ENCODE results near the gene SH2D3C.

SH2D3C gene

GRCh38 chr9:127739614-127740330 lies 38.7 kb downstream of the SH2D3C start:
- H2BK5ac ChIP-seq (ENCODE audit: low read depth, low read length, poor library complexity, severe bottlenecking): no peak overlapping the region
- peak overlapping the region in 1 of 2 experiments; percentile 46 for H3K18ac ChIP-seq (ENCODE audit: low read depth in 1 of 2, low read length in 2 of 2)
- H3K4me2 ChIP-seq (ENCODE audit: low read length, poor library complexity, severe bottlenecking): no peak overlapping the region
- H2AFZ ChIP-seq (ENCODE audit: low read depth, low read length): no peak overlapping the region
- H2BK15ac ChIP-seq (ENCODE audit: low read depth, poor library complexity, severe bottlenecking): no peak overlapping the region
- H3K4me3 ChIP-seq (ENCODE audit: insufficient read depth in 1 of 2, low read depth in 1 of 2, low read length in 2 of 2): no peak overlapping the region
- 85% methylated on average over 19 of the region's 19 CpGs for WGBS
- H3K27me3 ChIP-seq (ENCODE audit: control insufficient read depth in 1 of 2, insufficient read depth in 1 of 2, low read length in 2 of 2): peaks cover 0 to 8% of the 10 kb centered on the region in 2 experiments
- no peak overlapping the region for H2BK120ac ChIP-seq (ENCODE audit: low read depth, low read length)
- no peak overlapping the region for H3K23ac ChIP-seq (ENCODE audit: low read length in 2 of 2)
- no peak overlapping the region for H2AK5ac ChIP-seq (ENCODE audit: low read length, severe bottlenecking)
- no peaks in the 10 kb centered on the region for H3K9me3 ChIP-seq (ENCODE audit: control insufficient read depth, low read length)
- peak; percentile 48 for DNase-seq
- no peak overlapping the region for H3K27ac ChIP-seq (ENCODE audit: low read length, poor library complexity, severe bottlenecking)
- H2BK12ac ChIP-seq (ENCODE audit: low read length in 2 of 2): peak overlapping the region in 1 of 2 experiments; percentile 93
- no peaks in the 10 kb centered on the region for H3K36me3 ChIP-seq (ENCODE audit: control insufficient read depth in 1 of 2, insufficient read depth in 2 of 2, low read depth in 1 of 2, low read length in 2 of 2)
- peak overlapping the region; percentile 87 for H3K9ac ChIP-seq (ENCODE audit: low read length)
- no peak overlapping the region for H4K91ac ChIP-seq (ENCODE audit: low read length)
- peaks cover 2% of the 10 kb centered on the region for H3K4me1 ChIP-seq (ENCODE audit: control insufficient read depth, insufficient read depth, low read depth, low read length)
- H3K14ac ChIP-seq (ENCODE audit: low read length in 2 of 2): peak overlapping the region in 1 of 2 experiments; percentile 4
- H4K8ac ChIP-seq (ENCODE audit: low read length): peak overlapping the region; percentile 35
- no peak overlapping the region for H3K4ac ChIP-seq (ENCODE audit: low read depth in 1 of 2, low read length in 2 of 2)
- H3K79me1 ChIP-seq (replicated peaks; ENCODE audit: low read length, poor library complexity, severe bottlenecking): no peaks in the 10 kb centered on the region

GRCh38 chr9:127738666-127739065 lies 39.8 kb downstream of the SH2D3C start:
- Histone ChIP-seq H3K27ac (ENCODE audit: low read length, poor library complexity, severe bottlenecking) (no peak overlapping the region), H3K27me3 (ENCODE audit: control insufficient read depth in 1 of 2, insufficient read depth in 1 of 2, low read length in 2 of 2) (peaks cover 0 to 7% of the 10 kb centered on the region in 2 experiments), H2BK5ac (ENCODE audit: low read depth, low read length, poor library complexity, severe bottlenecking) (no peak overlapping the region), H3K4me1 (ENCODE audit: control insufficient read depth, insufficient read depth, low read depth, low read length) (peaks cover 9% of the 10 kb centered on the region), H2BK12ac (ENCODE audit: low read length in 2 of 2) (peak overlapping the region; percentile 18 to 19), H2BK120ac (ENCODE audit: low read depth, low read length) (no peak overlapping the region), H4K8ac (ENCODE audit: low read length) (no peak overlapping the region), H3K4ac (ENCODE audit: low read depth in 1 of 2, low read length in 2 of 2) (no peak overlapping the region), H3K9ac (ENCODE audit: low read length) (no peak overlapping the region), H3K14ac (ENCODE audit: low read length in 2 of 2) (no peak overlapping the region), H3K4me3 (ENCODE audit: insufficient read depth in 1 of 2, low read depth in 1 of 2, low read length in 2 of 2) (no peak overlapping the region), H3K4me2 (ENCODE audit: low read length, poor library complexity, severe bottlenecking) (no peak overlapping the region), H3K9me3 (ENCODE audit: control insufficient read depth, low read length) (no peaks in the 10 kb centered on the region), H3K36me3 (ENCODE audit: control insufficient read depth in 1 of 2, insufficient read depth in 2 of 2, low read depth in 1 of 2, low read length in 2 of 2) (no peaks in the 10 kb centered on the region), H3K18ac (ENCODE audit: low read depth in 1 of 2, low read length in 2 of 2) (no peak overlapping the region), H3K79me1 (replicated peaks; ENCODE audit: low read length, poor library complexity, severe bottlenecking) (peaks cover 6% of the 10 kb centered on the region), H4K91ac (ENCODE audit: low read length) (peak overlapping the region; percentile 36), H2AK5ac (ENCODE audit: low read length, severe bottlenecking) (no peak overlapping the region), H3K23ac (ENCODE audit: low read length in 2 of 2) (no peak overlapping the region), H2AFZ (ENCODE audit: low read depth, low read length) (no peak overlapping the region), H2BK15ac (ENCODE audit: low read depth, poor library complexity, severe bottlenecking) (no peak overlapping the region)
- 86% methylated on average over 11 of the region's 13 CpGs for WGBS
- no peak for DNase-seq

- Histone ChIP-seq H2BK5ac (ENCODE audit: low read depth, low read length, poor library complexity, severe bottlenecking) (no peak overlapping the region), H3K4me1 (ENCODE audit: control insufficient read depth, insufficient read depth, low read depth, low read length) (peaks cover 10% of the 10 kb centered on the region), H3K79me1 (replicated peaks; ENCODE audit: low read length, poor library complexity, severe bottlenecking) (peaks cover 9% of the 10 kb centered on the region), H3K4ac (ENCODE audit: low read depth in 1 of 2, low read length in 2 of 2) (no peak overlapping the region), H2BK12ac (ENCODE audit: low read length in 2 of 2) (peak overlapping the region in 1 of 2 experiments; percentile 18), H3K18ac (ENCODE audit: low read depth in 1 of 2, low read length in 2 of 2) (no peak overlapping the region), H3K36me3 (ENCODE audit: control insufficient read depth in 1 of 2, insufficient read depth in 2 of 2, low read depth in 1 of 2, low read length in 2 of 2) (peaks cover 18 to 25% of the 10 kb centered on the region in 2 experiments), H2AFZ (ENCODE audit: low read depth, low read length) (no peak overlapping the region), H2BK15ac (ENCODE audit: low read depth, poor library complexity, severe bottlenecking) (peak overlapping the region; percentile 9), H3K9ac (ENCODE audit: low read length) (peak overlapping the region; percentile 85), H3K27ac (ENCODE audit: low read length, poor library complexity, severe bottlenecking) (no peak overlapping the region), H3K9me3 (ENCODE audit: control insufficient read depth, low read length) (no peaks in the 10 kb centered on the region), H3K23ac (ENCODE audit: low read length in 2 of 2) (no peak overlapping the region), H4K91ac (ENCODE audit: low read length) (no peak overlapping the region), H3K4me2 (ENCODE audit: low read length, poor library complexity, severe bottlenecking) (no peak overlapping the region), H2BK120ac (ENCODE audit: low read depth, low read length) (no peak overlapping the region), H4K8ac (ENCODE audit: low read length) (no peak overlapping the region), H3K14ac (ENCODE audit: low read length in 2 of 2) (no peak overlapping the region), H2AK5ac (ENCODE audit: low read length, severe bottlenecking) (no peak overlapping the region), H3K4me3 (ENCODE audit: insufficient read depth in 1 of 2, low read depth in 1 of 2, low read length in 2 of 2) (no peak overlapping the region), H3K27me3 (ENCODE audit: control insufficient read depth in 1 of 2, insufficient read depth in 1 of 2, low read length in 2 of 2) (peaks cover 0 to 7% of the 10 kb centered on the region in 2 experiments)
- 56% methylated on average over 10 of the region's 15 CpGs for whole genome bisulfite sequencing
- DNase-seq: peak; percentile 26
These were observed 42.8 kb downstream of the SH2D3C start for GRCh38 chr9:127735530-127736185.
